Mesenchymal stem cell (in vitro differentiated cells and primary cell): ENCODE data around the gene BRWD1.

Source experiments
- DNase-seq: peaks from one replicate; pipeline ENCODE4 v3.0.0-alpha.2; 2013
- H2AFZ ChIP-seq: one replicate; pipeline ENCODE4 v1.6.1; 2013; ENCODE audit warnings: low read depth, mild to moderate bottlenecking, control low read depth, inconsistent platforms, low read length, moderate library complexity
- H2AK5ac ChIP-seq: 2 replicates; pipeline ENCODE4 v1.6.1; 2013; ENCODE audit warnings: low read length, moderate library complexity, mild to moderate bottlenecking, inconsistent platforms; ENCODE audit not compliant: severe bottlenecking
- H2BK120ac ChIP-seq: one replicate; pipeline ENCODE4 v1.6.1; 2013; ENCODE audit warnings: low read depth, mild to moderate bottlenecking, inconsistent platforms, low read length, moderate library complexity
- H2BK12ac ChIP-seq, 2 experiments: one replicate each; pipeline ENCODE4 v1.6.1; 2013; ENCODE audit warnings: inconsistent platforms in 2 of 2, low read length in 2 of 2, mild to moderate bottlenecking in 2 of 2, moderate library complexity in 2 of 2, control low read depth in 1 of 2
- H2BK15ac ChIP-seq: one replicate; pipeline ENCODE4 v1.6.1; 2013; ENCODE audit warnings: mild to moderate bottlenecking, low read depth, inconsistent platforms; ENCODE audit not compliant: poor library complexity, severe bottlenecking
- H2BK5ac ChIP-seq: 2 replicates; pipeline ENCODE4 v1.6.1; 2013; ENCODE audit warnings: low read depth, mild to moderate bottlenecking, low read length, control low read depth, inconsistent platforms; ENCODE audit not compliant: poor library complexity, severe bottlenecking
- H3K14ac ChIP-seq, 2 experiments: one replicate each; pipeline ENCODE4 v1.6.1; 2013; ENCODE audit warnings: inconsistent platforms in 2 of 2, low read length in 2 of 2, control low read depth in 1 of 2, mild to moderate bottlenecking in 1 of 2, moderate library complexity in 1 of 2
- H3K18ac ChIP-seq, 2 experiments: one replicate each; pipeline ENCODE4 v1.6.1; 2013; ENCODE audit warnings: inconsistent platforms in 2 of 2, low read length in 2 of 2, control low read depth in 1 of 2, low read depth in 1 of 2, mild to moderate bottlenecking in 1 of 2
- H3K23ac ChIP-seq, 2 experiments: one replicate each; pipeline ENCODE4 v1.6.1; 2013; ENCODE audit warnings: inconsistent platforms in 2 of 2, low read length in 2 of 2, mild to moderate bottlenecking in 2 of 2, moderate library complexity in 2 of 2, control low read depth in 1 of 2
- H3K27ac ChIP-seq: 2 replicates; pipeline ENCODE4 v1.5.1; 2013; ENCODE audit warnings: mild to moderate bottlenecking, moderate library complexity, low read length, control low read depth, inconsistent platforms; ENCODE audit not compliant: poor library complexity, severe bottlenecking
- H3K27me3 ChIP-seq, 2 experiments: 2 replicates each; pipeline versions ENCODE4 v1.6.1 to v1.7.0; 2013; ENCODE audit warnings: low read length in 2 of 2, mild to moderate bottlenecking in 2 of 2, moderate library complexity in 2 of 2, control low read depth in 1 of 2, inconsistent platforms in 1 of 2; ENCODE audit not compliant: control insufficient read depth in 1 of 2, insufficient read depth in 1 of 2
- H3K36me3 ChIP-seq, 2 experiments: 2 replicates each; pipeline versions ENCODE4 v1.6.1 to v1.7.0; 2013; ENCODE audit warnings: low read length in 2 of 2, control low read depth in 1 of 2, inconsistent platforms in 1 of 2, low read depth in 1 of 2, mild to moderate bottlenecking in 1 of 2; ENCODE audit not compliant: insufficient read depth in 2 of 2, control insufficient read depth in 1 of 2
- H3K4ac ChIP-seq, 2 experiments: one replicate each; pipeline ENCODE4 v1.6.1; 2013; ENCODE audit warnings: inconsistent platforms in 2 of 2, low read length in 2 of 2, mild to moderate bottlenecking in 2 of 2, moderate library complexity in 2 of 2, control low read depth in 1 of 2, low read depth in 1 of 2
- H3K4me1 ChIP-seq: 2 replicates; pipeline ENCODE4 v1.6.1; 2013; ENCODE audit warnings: low read depth, low read length, control low read depth; ENCODE audit not compliant: control insufficient read depth, insufficient read depth
- H3K4me2 ChIP-seq: 2 replicates; pipeline ENCODE4 v1.6.1; 2013; ENCODE audit warnings: low read length, mild to moderate bottlenecking, inconsistent platforms; ENCODE audit not compliant: poor library complexity, severe bottlenecking
- H3K4me3 ChIP-seq, 2 experiments: 2 replicates each; pipeline versions ENCODE4 v1.5.1 to v1.7.0; 2013; ENCODE audit warnings: low read length in 2 of 2, mild to moderate bottlenecking in 2 of 2, control low read depth in 1 of 2, low read depth in 1 of 2; ENCODE audit not compliant: insufficient read depth in 1 of 2
- H3K79me1 ChIP-seq: replicated peaks from 2 replicates; pipeline ENCODE4 v1.6.1; 2013; ENCODE audit warnings: mild to moderate bottlenecking, control low read depth, low read length, inconsistent platforms; ENCODE audit not compliant: poor library complexity, severe bottlenecking
- H3K9ac ChIP-seq: 2 replicates; pipeline ENCODE4 v1.7.0; 2013; ENCODE audit warnings: mild to moderate bottlenecking, low read length, moderate library complexity
- H3K9me3 ChIP-seq: 2 replicates; pipeline ENCODE4 v1.7.0; 2013; ENCODE audit warnings: mild to moderate bottlenecking, low read length; ENCODE audit not compliant: control insufficient read depth
- H4K8ac ChIP-seq: one replicate; pipeline ENCODE4 v1.6.1; 2013; ENCODE audit warnings: inconsistent platforms, mild to moderate bottlenecking, low read length, moderate library complexity
- H4K91ac ChIP-seq: one replicate; pipeline ENCODE4 v1.6.1; 2013; ENCODE audit warnings: mild to moderate bottlenecking, low read length, inconsistent platforms
- WGBS: methylation state at CpG from one replicate; pipeline ENCODE4 v1.1.7; 2013; ENCODE audit warnings: mixed read lengths; 5-methylcytosine and 5-hydroxymethylcytosine counted together

The BRWD1 gene

GRCh38 chr21:39269620-39270019 lies 43.8 kb downstream of the BRWD1 start:
- Histone ChIP-seq H3K4me2 (no peak overlapping the region), H3K14ac (no peak overlapping the region), H2BK15ac (no peak overlapping the region), H2BK5ac (no peak overlapping the region), H2AFZ (no peak overlapping the region), H3K4me1 (no peaks in the 10 kb centered on the region), H3K27me3 (no peaks in the 10 kb centered on the region), H2BK12ac (no peak overlapping the region), H3K9ac (no peak overlapping the region), H2AK5ac (no peak overlapping the region), H3K4ac (no peak overlapping the region), H4K91ac (no peak overlapping the region), H3K36me3 (peaks cover 23 to 84% of the 10 kb centered on the region in 2 experiments), H2BK120ac (no peak overlapping the region), H4K8ac (no peak overlapping the region), H3K4me3 (no peak overlapping the region), H3K23ac (no peak overlapping the region), H3K9me3 (no peaks in the 10 kb centered on the region), H3K18ac (no peak overlapping the region), H3K27ac (no peak overlapping the region), H3K79me1 (peaks cover 13% of the 10 kb centered on the region)
- no peak for DNase-seq
- WGBS = no CpG with 5 or more reads among the region's 2 CpGs

GRCh38 chr21:39265603-39266002 lies 47.8 kb downstream of the BRWD1 start:
- H3K27me3 ChIP-seq = no peaks in the 10 kb centered on the region
- H3K18ac ChIP-seq = no peak overlapping the region
- H3K23ac ChIP-seq = no peak overlapping the region
- no peak overlapping the region for H2BK120ac ChIP-seq
- no peak overlapping the region for H4K91ac ChIP-seq
- no peak overlapping the region for H3K4me3 ChIP-seq
- no peaks in the 10 kb centered on the region for H3K9me3 ChIP-seq
- H3K27ac ChIP-seq = no peak overlapping the region
- no peak overlapping the region for H3K9ac ChIP-seq
- H2AFZ ChIP-seq = no peak overlapping the region
- peaks cover 16 to 93% of the 10 kb centered on the region in 2 experiments for H3K36me3 ChIP-seq
- no peak overlapping the region for H4K8ac ChIP-seq
- no peak overlapping the region for H2BK15ac ChIP-seq
- DNase-seq = no peak
- no peak overlapping the region for H3K14ac ChIP-seq
- H3K79me1 ChIP-seq = peaks cover 18% of the 10 kb centered on the region
- no peak overlapping the region for H3K4me2 ChIP-seq
- no peak overlapping the region for H3K4ac ChIP-seq
- no peak overlapping the region for H2BK5ac ChIP-seq
- no peaks in the 10 kb centered on the region for H3K4me1 ChIP-seq
- H2BK12ac ChIP-seq = no peak overlapping the region
- WGBS = 33% methylated on average over 1 of the region's 2 CpGs
- no peak overlapping the region for H2AK5ac ChIP-seq

GRCh38 chr21:39263372-39263771 lies 50.1 kb downstream of the BRWD1 start:
- Histone ChIP-seq H4K91ac (no peak overlapping the region), H2BK15ac (no peak overlapping the region), H2BK12ac (no peak overlapping the region), H3K23ac (no peak overlapping the region), H3K9me3 (no peaks in the 10 kb centered on the region), H3K27ac (no peak overlapping the region), H3K18ac (no peak overlapping the region), H3K4me2 (no peak overlapping the region), H3K27me3 (no peaks in the 10 kb centered on the region), H4K8ac (no peak overlapping the region), H3K36me3 (peaks cover 18 to 90% of the 10 kb centered on the region in 2 experiments), H3K4ac (no peak overlapping the region), H2BK5ac (no peak overlapping the region), H3K14ac (no peak overlapping the region), H2AFZ (no peak overlapping the region), H3K4me1 (no peaks in the 10 kb centered on the region), H2BK120ac (no peak overlapping the region), H3K4me3 (no peak overlapping the region), H2AK5ac (no peak overlapping the region), H3K79me1 (peaks cover 25% of the 10 kb centered on the region), H3K9ac (peak overlapping the region; percentile 27)
- peak; percentile 44 for DNase-seq
- 92% methylated on average over 2 of the region's 2 CpGs for WGBS

GRCh38 chr21:39258207-39258606 lies 55.2 kb downstream of the BRWD1 start:
- Histone ChIP-seq H3K23ac (no peak overlapping the region), H3K4me1 (no peaks in the 10 kb centered on the region), H3K18ac (no peak overlapping the region), H3K14ac (no peak overlapping the region), H3K27ac (no peak overlapping the region), H3K27me3 (no peaks in the 10 kb centered on the region), H4K8ac (no peak overlapping the region), H2AK5ac (no peak overlapping the region), H2BK12ac (no peak overlapping the region), H4K91ac (no peak overlapping the region), H2BK120ac (no peak overlapping the region), H3K79me1 (peaks cover 28% of the 10 kb centered on the region), H3K4ac (no peak overlapping the region), H3K36me3 (peaks cover 20 to 92% of the 10 kb centered on the region in 2 experiments), H2BK5ac (no peak overlapping the region), H3K4me3 (no peak overlapping the region), H2BK15ac (no peak overlapping the region), H3K9ac (no peak overlapping the region), H3K4me2 (no peak overlapping the region), H2AFZ (no peak overlapping the region), H3K9me3 (no peaks in the 10 kb centered on the region)
- no peak for DNase-seq
- WGBS = 86% methylated on average over 2 of the region's 4 CpGs
